Measurements from ENCODE around the gene DNASE1L2.

GRCh38 chr16:2250652-2251295, 14.5 kb downstream of the DNASE1L2 start:
- TF ChIP-seq CTCF (conservative IDR thresholded peaks at IDR 0.05; ENCODE audit: low read length) (no peak), EZH2phosphoT487 (IDR thresholded peaks at IDR 0.05; ENCODE audit: borderline replicate concordance, low read depth, low read length) (no peak)

All from OCI-LY7 (cell line).